K562 (cell line): ENCODE data around the gene LRRC8E. TPM values are rescaled to one million over a fixed set of nuclear protein-coding genes. Genes with fewer than 3 reads are reported as not detected.

Source experiments
- ARID1B ChIP-seq: fragments of 450-650 bp; IDR thresholded peaks from 2 replicates; pipeline ENCODE4 v1.6.1; 2016; ENCODE audit warnings: antibody characterized with exemption, mild to moderate bottlenecking, inconsistent platforms
- ATF1 ChIP-seq, 2 experiments: fragments of 450-650 bp in 1 of 2; IDR thresholded peaks; 2 replicates each; pipeline ENCODE4 v1.6.1; 2016; ENCODE audit warnings: missing compliant biosample characterization in 1 of 2, missing genetic modification characterization in 1 of 2
- BACH1 ChIP-seq: fragments of 200-800 bp; sonication (Bioruptor generic); IDR thresholded peaks from 2 replicates; pipeline ENCODE4 v1.6.1; 2016; ENCODE audit warnings: missing genetic modification characterization, missing compliant biosample characterization
- KAT7 ChIP-seq: sonication (generic); formaldehyde crosslinking; IDR thresholded peaks from 2 replicates; pipeline ENCODE4 v1.8.0; 2022; ENCODE audit warnings: missing genetic modification reagents, mild to moderate bottlenecking, borderline replicate concordance
- RBM22 ChIP-seq: fragments of 200-400 bp; formaldehyde crosslinking; IDR thresholded peaks from 2 replicates; pipeline ENCODE4 v1.6.1; 2018; ENCODE audit warnings: low read length, low read depth; ENCODE audit not compliant: poor library complexity, severe bottlenecking
- TAF1 ChIP-seq: IDR thresholded peaks from 2 replicates; pipeline ENCODE4 v1.6.1; 2011; ENCODE audit warnings: mild to moderate bottlenecking, low read length, moderate library complexity; ENCODE audit not compliant: insufficient read depth, control insufficient read depth, severe bottlenecking; ENCODE audit errors: extremely low read depth
- ZNF124 ChIP-seq: sonication (generic); formaldehyde crosslinking; IDR thresholded peaks from 2 replicates; pipeline ENCODE4 v1.8.1; 2022; ENCODE audit warnings: missing genetic modification reagents
- ZNF76 ChIP-seq: fragments of 250-450 bp; sonication (Bioruptor Pico); IDR thresholded peaks from 2 replicates; pipeline ENCODE4 v1.4.0; 2020; ENCODE audit warnings: mild to moderate bottlenecking, moderate library complexity, borderline replicate concordance
- ZNF77 ChIP-seq: fragments of 250-450 bp; sonication (Bioruptor Pico); IDR thresholded peaks from 2 replicates; pipeline ENCODE4 v1.5.0; 2020
- polyA plus RNA-seq, 8 experiments: library from polyadenylated mRNA; depleted of rRNA in 4 of 8; stranded (reverse) in 5 of 8; unstranded in 3 of 8; fragments of >200 nt; fragmentation: Nextera tagmentation in 2 of 8; fragmentation: Illumina TruSeq in 1 of 8; extraction: Ambion mirVana in 2 of 8; extraction: Trizol in 1 of 8; gene quantifications; 2 replicates each; pipeline versions ENCODE4 v1.2.1 to v1.2.3, GENCODE V29; 2011 to 2014; ENCODE audit warnings: inconsistent platforms in 1 of 8, missing spikeins in 1 of 8
- total RNA-seq, 7 experiments: library from RNA; depleted of rRNA in 6 of 7; stranded (reverse); fragments of >200 nt in 6 of 7; fragmentation: Illumina TruSeq in 2 of 7; extraction: Trizol in 2 of 7; gene quantifications; 2 replicates each; pipeline versions ENCODE4 v1.2.1 to v1.2.3, GENCODE V29; 2011 to 2021; ENCODE audit warnings: low replicate concordance in 1 of 7
- TF ChIP-seq, protein P1 (sequence below): fragments of 250-450 bp; sonication (Bioruptor Pico); IDR thresholded peaks from 2 replicates; pipeline ENCODE4 v1.5.0; 2021; ENCODE audit warnings: mild to moderate bottlenecking, moderate library complexity
- TF ChIP-seq, protein P2 (sequence below), 2 experiments: IDR thresholded peaks in 1 of 2; conservative IDR thresholded peaks in 1 of 2; 2 replicates each; pipeline ENCODE4 v1.6.1; 2016; ENCODE audit warnings: low read depth in 2 of 2, mild to moderate bottlenecking in 1 of 2, missing compliant biosample characterization in 1 of 2, missing genetic modification characterization in 1 of 2, moderate library complexity in 1 of 2
- TF ChIP-seq, protein P3 (sequence below): fragments of 250-450 bp; sonication (Bioruptor Pico); IDR thresholded peaks from 2 replicates; pipeline ENCODE4 v1.9.0; 2021; ENCODE audit warnings: mild to moderate bottlenecking
- TF ChIP-seq, protein P4 (sequence below), 2 experiments: fragments of 200-800 bp in 1 of 2; sonication (Bioruptor generic) in 1 of 2; sonication (generic) in 1 of 2; formaldehyde crosslinking in 1 of 2; IDR thresholded peaks in 1 of 2; conservative IDR thresholded peaks in 1 of 2; 2 replicates each; pipeline versions ENCODE4 v1.5.0 to v1.6.1; 2016 to 2020; ENCODE audit warnings: missing compliant biosample characterization in 1 of 2, missing genetic modification characterization in 1 of 2, missing genetic modification reagents in 1 of 2
- TF ChIP-seq, protein P5 (sequence below), 2 experiments: IDR thresholded peaks; 2 replicates each; pipeline ENCODE4 v1.6.1; 2012; ENCODE audit warnings: improper control_type of control experiment in 2 of 2, low read depth in 2 of 2, low read length in 2 of 2, borderline replicate concordance in 1 of 2

Gene LRRC8E
- total and polyA plus RNA-seq, 9 of the 15 experiments (the other 6 are each of a cell fraction or from before 2014, with no cell fraction given), result 0.08 to 5.7 (median 3.5) TPM; not detected in 1

DNA sequence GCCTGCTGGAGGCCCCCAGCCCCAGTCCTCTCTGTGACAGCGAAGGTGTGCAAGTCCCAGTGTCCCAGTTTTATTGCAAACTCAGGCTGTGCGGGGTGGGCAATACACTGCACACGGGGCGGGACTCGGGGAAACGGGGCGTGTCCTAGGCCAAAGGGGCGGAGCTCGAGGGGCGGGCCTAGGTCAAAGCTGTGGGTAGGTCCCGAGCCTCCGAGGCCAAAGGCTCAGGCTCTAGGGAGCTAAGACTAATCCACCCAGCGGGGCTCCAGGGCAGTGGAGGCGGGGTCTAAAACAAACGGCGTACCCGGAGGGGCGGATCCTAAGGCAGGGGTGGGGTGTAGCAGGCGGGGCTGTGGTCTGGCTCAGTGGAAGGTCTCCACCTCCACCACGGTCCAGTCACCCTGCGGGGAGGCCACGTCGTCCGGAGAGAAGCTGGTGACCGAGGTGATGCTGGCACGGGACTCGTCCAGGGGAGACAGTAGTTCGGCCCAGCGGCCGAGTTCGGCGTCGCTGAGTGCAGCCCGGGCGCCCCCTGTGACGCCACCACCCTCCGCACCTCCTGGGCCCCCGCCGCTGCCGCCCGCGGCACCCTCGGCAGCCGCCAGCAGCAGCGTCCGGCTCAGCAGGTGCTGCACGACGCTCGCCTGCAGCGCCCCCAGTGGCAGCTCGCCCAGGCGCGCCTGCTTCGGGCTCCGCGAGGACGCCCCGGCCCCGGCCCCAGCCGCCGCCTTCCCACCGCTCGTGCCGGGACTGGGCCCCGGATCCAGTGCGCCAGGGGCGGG lies 19.4 kb upstream of the LRRC8E start (continued):
- TF ChIP-seq, protein P1, sequence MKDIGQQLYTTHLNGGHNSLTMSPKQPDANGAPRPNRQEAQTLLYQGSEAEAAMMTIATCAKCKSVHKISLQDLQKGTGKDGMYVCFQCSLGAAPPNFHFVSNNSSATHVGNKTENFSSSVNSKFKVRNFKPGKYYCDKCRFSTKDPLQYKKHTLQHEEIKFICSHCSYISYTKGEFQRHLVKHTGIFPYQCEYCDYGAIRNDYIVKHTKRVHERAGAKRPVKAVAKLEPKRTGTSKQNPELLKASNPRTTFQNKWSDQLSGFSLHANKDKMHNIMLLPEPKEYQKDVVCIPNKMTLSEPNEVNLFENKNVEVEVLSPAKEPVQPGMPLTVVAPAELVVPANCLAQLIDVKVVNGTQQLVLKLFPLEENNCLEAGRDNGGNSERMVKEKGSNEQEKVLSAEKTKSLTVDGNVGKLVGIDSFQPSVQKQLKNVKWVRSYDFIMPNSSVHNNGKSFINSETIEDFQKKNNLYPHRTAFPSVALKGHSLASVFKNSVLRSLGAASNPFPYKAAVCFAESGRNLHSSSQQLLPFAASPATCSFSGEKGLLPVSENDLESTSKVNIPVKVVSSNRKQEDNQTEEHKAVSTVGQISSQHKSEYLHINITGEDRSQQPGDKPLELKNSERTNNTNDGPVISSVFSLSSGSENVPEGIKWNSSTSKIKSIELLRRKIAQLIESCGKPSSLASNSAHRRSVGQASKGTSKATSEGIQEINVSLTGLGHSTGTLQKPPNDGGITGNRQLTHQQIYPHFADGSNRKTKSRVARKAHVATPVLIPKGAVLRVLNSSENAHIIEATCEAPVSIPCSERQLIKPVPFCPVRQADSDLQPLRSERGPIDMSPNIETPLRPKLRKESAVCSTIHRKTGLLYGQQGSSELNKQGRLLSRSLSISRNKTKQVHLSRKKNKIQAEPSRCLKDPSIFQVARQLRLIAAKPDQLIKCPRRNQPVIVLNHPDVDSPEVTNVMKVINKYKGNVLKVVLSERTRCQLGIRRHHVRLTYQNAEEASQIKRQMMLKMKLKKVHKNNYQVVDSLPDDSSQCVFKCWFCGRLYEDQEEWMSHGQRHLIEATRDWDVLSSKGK, result no peak
- TF ChIP-seq, protein P2, sequence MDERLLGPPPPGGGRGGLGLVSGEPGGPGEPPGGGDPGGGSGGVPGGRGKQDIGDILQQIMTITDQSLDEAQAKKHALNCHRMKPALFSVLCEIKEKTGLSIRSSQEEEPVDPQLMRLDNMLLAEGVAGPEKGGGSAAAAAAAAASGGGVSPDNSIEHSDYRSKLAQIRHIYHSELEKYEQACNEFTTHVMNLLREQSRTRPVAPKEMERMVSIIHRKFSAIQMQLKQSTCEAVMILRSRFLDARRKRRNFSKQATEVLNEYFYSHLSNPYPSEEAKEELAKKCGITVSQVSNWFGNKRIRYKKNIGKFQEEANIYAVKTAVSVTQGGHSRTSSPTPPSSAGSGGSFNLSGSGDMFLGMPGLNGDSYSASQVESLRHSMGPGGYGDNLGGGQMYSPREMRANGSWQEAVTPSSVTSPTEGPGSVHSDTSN (CRISPR knock-in tag; IDR thresholded peaks at IDR 0.05; ENCODE audit: low read depth), result no peak
- TF ChIP-seq, protein P2 (tag; conservative IDR thresholded peaks at IDR 0.05; ENCODE audit: low read depth), result no peak
- TF ChIP-seq ZNF124 (CRISPR knock-in tag), result no peak
- no peak for TF ChIP-seq BACH1 (tag)
- TF ChIP-seq RBM22, result no peak
- TF ChIP-seq KAT7, result no peak
- TF ChIP-seq ZNF77 (CRISPR knock-in tag), result no peak
- no peak for TF ChIP-seq ZNF76 (CRISPR knock-in tag)
- TF ChIP-seq, protein P3, sequence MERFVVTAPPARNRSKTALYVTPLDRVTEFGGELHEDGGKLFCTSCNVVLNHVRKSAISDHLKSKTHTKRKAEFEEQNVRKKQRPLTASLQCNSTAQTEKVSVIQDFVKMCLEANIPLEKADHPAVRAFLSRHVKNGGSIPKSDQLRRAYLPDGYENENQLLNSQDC (CRISPR knock-in tag), result no peak
- TF ChIP-seq TAF1, result no peak
- peak; percentile 54; the same call in 1 of the 2 replicates for TF ChIP-seq ARID1B
- TF ChIP-seq, protein P4, sequence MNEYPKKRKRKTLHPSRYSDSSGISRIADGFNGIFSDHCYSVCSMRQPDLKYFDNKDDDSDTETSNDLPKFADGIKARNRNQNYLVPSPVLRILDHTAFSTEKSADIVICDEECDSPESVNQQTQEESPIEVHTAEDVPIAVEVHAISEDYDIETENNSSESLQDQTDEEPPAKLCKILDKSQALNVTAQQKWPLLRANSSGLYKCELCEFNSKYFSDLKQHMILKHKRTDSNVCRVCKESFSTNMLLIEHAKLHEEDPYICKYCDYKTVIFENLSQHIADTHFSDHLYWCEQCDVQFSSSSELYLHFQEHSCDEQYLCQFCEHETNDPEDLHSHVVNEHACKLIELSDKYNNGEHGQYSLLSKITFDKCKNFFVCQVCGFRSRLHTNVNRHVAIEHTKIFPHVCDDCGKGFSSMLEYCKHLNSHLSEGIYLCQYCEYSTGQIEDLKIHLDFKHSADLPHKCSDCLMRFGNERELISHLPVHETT (CRISPR knock-in tag; conservative IDR thresholded peaks at IDR 0.05 in 1 of 2, IDR thresholded peaks at IDR 0.05 in 1 of 2), result 0 out of 4 replicates have a peak, but pooled peaks of 1 of the 2 experiments have one; percentile 39
- TF ChIP-seq ATF1 (CRISPR knock-in tag; IDR thresholded peaks at IDR 0.05), result no peak
- peak; percentile 73 for TF ChIP-seq ATF1 (tag; IDR thresholded peaks at IDR 0.05)
- TF ChIP-seq, protein P5, sequence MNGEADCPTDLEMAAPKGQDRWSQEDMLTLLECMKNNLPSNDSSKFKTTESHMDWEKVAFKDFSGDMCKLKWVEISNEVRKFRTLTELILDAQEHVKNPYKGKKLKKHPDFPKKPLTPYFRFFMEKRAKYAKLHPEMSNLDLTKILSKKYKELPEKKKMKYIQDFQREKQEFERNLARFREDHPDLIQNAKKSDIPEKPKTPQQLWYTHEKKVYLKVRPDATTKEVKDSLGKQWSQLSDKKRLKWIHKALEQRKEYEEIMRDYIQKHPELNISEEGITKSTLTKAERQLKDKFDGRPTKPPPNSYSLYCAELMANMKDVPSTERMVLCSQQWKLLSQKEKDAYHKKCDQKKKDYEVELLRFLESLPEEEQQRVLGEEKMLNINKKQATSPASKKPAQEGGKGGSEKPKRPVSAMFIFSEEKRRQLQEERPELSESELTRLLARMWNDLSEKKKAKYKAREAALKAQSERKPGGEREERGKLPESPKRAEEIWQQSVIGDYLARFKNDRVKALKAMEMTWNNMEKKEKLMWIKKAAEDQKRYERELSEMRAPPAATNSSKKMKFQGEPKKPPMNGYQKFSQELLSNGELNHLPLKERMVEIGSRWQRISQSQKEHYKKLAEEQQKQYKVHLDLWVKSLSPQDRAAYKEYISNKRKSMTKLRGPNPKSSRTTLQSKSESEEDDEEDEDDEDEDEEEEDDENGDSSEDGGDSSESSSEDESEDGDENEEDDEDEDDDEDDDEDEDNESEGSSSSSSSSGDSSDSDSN (IDR thresholded peaks at IDR 0.05; ENCODE audit: borderline replicate concordance in 1 of 2, low read depth in 2 of 2, low read length in 2 of 2), result peak; percentile 82 to 94; a peak in 3 of 4 replicates
